ENCODE results near the gene ADAM20.

The ADAM20 gene

GRCh38 chr14:70473825-70474224 is 61.0 kb downstream of the ADAM20 start:
- no peak overlapping the region for H3K4me3 ChIP-seq
- H4K20me1 ChIP-seq = no peaks in the 10 kb centered on the region
- H3K4me1 ChIP-seq = no peaks in the 10 kb centered on the region
- no peak overlapping the region for H3K4me2 ChIP-seq
- H3K9ac ChIP-seq = no peak overlapping the region
- no peak for TF ChIP-seq Cebpa-rat (IDR thresholded peaks at IDR 0.05)
- H3K27me3 ChIP-seq = no peaks in the 10 kb centered on the region
- peaks cover 13% of the 10 kb centered on the region for H3K9me3 ChIP-seq
- H3K27ac ChIP-seq = no peak overlapping the region
- H3K36me3 ChIP-seq = no peaks in the 10 kb centered on the region

All from BLaER1 (cell line).